Measurements from ENCODE around the gene ZFPM1.

DNA sequence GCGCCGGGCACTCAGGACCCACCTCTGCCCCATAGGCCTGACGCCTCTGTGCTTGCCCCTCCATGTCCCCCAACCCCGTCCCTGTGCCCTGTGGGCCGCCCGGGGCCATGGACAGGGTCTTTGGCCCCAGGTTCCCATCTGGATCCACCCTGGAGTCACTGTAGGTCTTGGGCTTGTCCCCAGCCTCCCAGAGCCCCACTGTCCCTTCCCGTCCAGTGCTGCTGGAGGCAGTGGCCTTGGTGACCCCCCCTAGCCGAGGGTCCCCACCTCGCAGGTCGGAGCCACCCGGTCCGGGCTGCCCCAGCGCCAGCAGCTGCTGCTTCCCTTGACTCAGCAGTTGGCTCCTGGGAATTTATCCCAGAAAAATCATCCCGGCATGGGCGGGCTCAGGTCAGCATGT, 49.3 kb downstream of the ZFPM1 start:
- TF ChIP-seq, protein P1, sequence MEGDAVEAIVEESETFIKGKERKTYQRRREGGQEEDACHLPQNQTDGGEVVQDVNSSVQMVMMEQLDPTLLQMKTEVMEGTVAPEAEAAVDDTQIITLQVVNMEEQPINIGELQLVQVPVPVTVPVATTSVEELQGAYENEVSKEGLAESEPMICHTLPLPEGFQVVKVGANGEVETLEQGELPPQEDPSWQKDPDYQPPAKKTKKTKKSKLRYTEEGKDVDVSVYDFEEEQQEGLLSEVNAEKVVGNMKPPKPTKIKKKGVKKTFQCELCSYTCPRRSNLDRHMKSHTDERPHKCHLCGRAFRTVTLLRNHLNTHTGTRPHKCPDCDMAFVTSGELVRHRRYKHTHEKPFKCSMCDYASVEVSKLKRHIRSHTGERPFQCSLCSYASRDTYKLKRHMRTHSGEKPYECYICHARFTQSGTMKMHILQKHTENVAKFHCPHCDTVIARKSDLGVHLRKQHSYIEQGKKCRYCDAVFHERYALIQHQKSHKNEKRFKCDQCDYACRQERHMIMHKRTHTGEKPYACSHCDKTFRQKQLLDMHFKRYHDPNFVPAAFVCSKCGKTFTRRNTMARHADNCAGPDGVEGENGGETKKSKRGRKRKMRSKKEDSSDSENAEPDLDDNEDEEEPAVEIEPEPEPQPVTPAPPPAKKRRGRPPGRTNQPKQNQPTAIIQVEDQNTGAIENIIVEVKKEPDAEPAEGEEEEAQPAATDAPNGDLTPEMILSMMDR (IDR thresholded peaks at IDR 0.05; ENCODE audit: low read depth, low read length) = no peak
- no peak for TF ChIP-seq EZH2phosphoT487 (IDR thresholded peaks at IDR 0.05; ENCODE audit: low read depth)

Data from OCI-LY3 (cell line).